NCI-H2227 (cell line): ENCODE data around the gene TP73.
A peak's percentile ranks its signal among the peaks of the same experiment; 100 is the strongest.

Experiments
- DNase-seq: peaks from one replicate; lab custom pipeline; 2025; ENCODE audit not compliant: unreplicated experiment; lab: John Stamatoyannopoulos, UW

The TP73 gene

GRCh38 chr1:3759796-3760195 lies 107.5 kb downstream of the TP73 start:
- DNase-seq: no peak

- DNase-seq: no peak
These were observed 109.1 kb downstream of the TP73 start for GRCh38 chr1:3761296-3762010.

- no peak for DNase-seq
These were observed 110.0 kb downstream of the TP73 start for GRCh38 chr1:3762151-3762872.

- DNase-seq: no peak
These were observed 110.5 kb downstream of the TP73 start for GRCh38 chr1:3762873-3763228.

- peak; percentile 71 for DNase-seq
These were observed 111.2 kb downstream of the TP73 start for GRCh38 chr1:3763351-3764125.

- no peak for DNase-seq
These were observed 115.1 kb downstream of the TP73 start for GRCh38 chr1:3767328-3767925.

GRCh38 chr1:3768811-3769390 lies 116.6 kb downstream of the TP73 start:
- no peak for DNase-seq

- no peak for DNase-seq
These were observed 117.9 kb downstream of the TP73 start for GRCh38 chr1:3770047-3770765.

GRCh38 chr1:3771108-3772026 lies 119.1 kb downstream of the TP73 start:
- no peak for DNase-seq

- DNase-seq: peak; percentile 63
These were observed 119.9 kb downstream of the TP73 start for GRCh38 chr1:3772027-3772714.

- DNase-seq: no peak
These were observed 120.6 kb downstream of the TP73 start, which contains the start of gene SMIM1 for GRCh38 chr1:3772715-3773571. SMIM1 (plus strand) TSS chr1:3772749; CDS start chr1:3775374, 2,625 bp downstream.

- no peak for DNase-seq
These were observed 121.4 kb downstream of the TP73 start for GRCh38 chr1:3773572-3774275.

- no peak for DNase-seq
These were observed 122.1 kb downstream of the TP73 start for GRCh38 chr1:3774276-3774945.

- peak; percentile 45 for DNase-seq
These were observed 122.7 kb downstream of the TP73 start for GRCh38 chr1:3774946-3775489.

GRCh38 chr1:3775490-3776230 lies 123.3 kb downstream of the TP73 start:
- DNase-seq: peak; percentile 63
